NT2/D1 (cell line): Measurements from ENCODE around the gene SLC24A4.

Experiments
- DNase-seq: peaks from one replicate; pipeline ENCODE4 v3.0.0-alpha.2; 2011; ENCODE audit warnings: low read depth, low spot score
- H3K27me3 ChIP-seq: 2 replicates; pipeline ENCODE4 v1.6.0; 2011; ENCODE audit warnings: mild to moderate bottlenecking; ENCODE audit not compliant: insufficient read length, insufficient read depth
- H3K36me3 ChIP-seq: 2 replicates; pipeline ENCODE4 v1.6.1; 2011; ENCODE audit warnings: mild to moderate bottlenecking, low read length, mixed read lengths; ENCODE audit not compliant: insufficient read depth, insufficient read length
- H3K4me1 ChIP-seq: 2 replicates; pipeline ENCODE4 v1.5.1; 2011; ENCODE audit not compliant: insufficient read depth, insufficient read length
- H3K4me3 ChIP-seq: 2 replicates; pipeline ENCODE4 v1.5.1; 2011; ENCODE audit warnings: low read depth; ENCODE audit not compliant: insufficient read length
- H3K9ac ChIP-seq: 2 replicates; pipeline ENCODE4 v1.6.0; 2011; ENCODE audit warnings: low read depth; ENCODE audit not compliant: insufficient read length
- H3K9me3 ChIP-seq: 2 replicates; pipeline ENCODE4 v1.5.1; 2011; ENCODE audit warnings: mild to moderate bottlenecking, low read length; ENCODE audit not compliant: insufficient read depth
- SUZ12 ChIP-seq: IDR thresholded peaks from 2 replicates; pipeline ENCODE4 v1.6.1; 2011; ENCODE audit not compliant: insufficient read length, insufficient read depth; ENCODE audit errors: extremely low read depth
- YY1 ChIP-seq: IDR thresholded peaks from 2 replicates; pipeline ENCODE4 v1.6.1; 2011; ENCODE audit not compliant: insufficient read length, insufficient read depth
- ZNF274 ChIP-seq: IDR thresholded peaks from 2 replicates; pipeline ENCODE4 v1.6.1; 2011; ENCODE audit warnings: mild to moderate bottlenecking, low read depth, low read length

SLC24A4 gene

GRCh38 chr14:92437309-92437708 is 114.3 kb downstream of the SLC24A4 start:
- Histone ChIP-seq H3K9ac (no peak overlapping the region), H3K9me3 (no peaks in the 10 kb centered on the region), H3K4me1 (no peaks in the 10 kb centered on the region), H3K4me3 (no peak overlapping the region), H3K27me3 (no peaks in the 10 kb centered on the region), H3K36me3 (no peaks in the 10 kb centered on the region)
- TF ChIP-seq YY1: no peak
- TF ChIP-seq SUZ12: no peak
- no peak for TF ChIP-seq ZNF274
- no peak for DNase-seq

- H3K27me3 ChIP-seq: no peaks in the 10 kb centered on the region
These were observed 114.8 kb downstream of the SLC24A4 start for GRCh38 chr14:92437729-92438285.

GRCh38 chr14:92439537-92440344 is 116.8 kb downstream of the SLC24A4 start:
- Histone ChIP-seq H3K4me3 (no peak overlapping the region), H3K4me1 (no peaks in the 10 kb centered on the region), H3K36me3 (no peaks in the 10 kb centered on the region), H3K27me3 (no peaks in the 10 kb centered on the region), H3K9me3 (no peaks in the 10 kb centered on the region), H3K9ac (no peak overlapping the region)
- TF ChIP-seq YY1: no peak
- no peak for TF ChIP-seq SUZ12
- no peak for TF ChIP-seq ZNF274
- DNase-seq: no peak

More at GRCh38 chr14:92437729-92438285, 114.8 kb downstream of the SLC24A4 start:
- H3K4me3 ChIP-seq: no peak overlapping the region
- no peak for DNase-seq
- no peaks in the 10 kb centered on the region for H3K36me3 ChIP-seq
- no peaks in the 10 kb centered on the region for H3K4me1 ChIP-seq
- H3K9ac ChIP-seq: no peak overlapping the region
- TF ChIP-seq YY1 (no peak), SUZ12 (no peak), ZNF274 (no peak)
- no peaks in the 10 kb centered on the region for H3K9me3 ChIP-seq

GRCh38 chr14:92440345-92441003 is 117.5 kb downstream of the SLC24A4 start:
- Histone ChIP-seq H3K9me3 (peaks cover 7% of the 10 kb centered on the region), H3K4me1 (no peaks in the 10 kb centered on the region)
- DNase-seq: no peak

GRCh38 chr14:92441751-92442504 is 119.0 kb downstream of the SLC24A4 start:
- no peak for DNase-seq
- H3K9me3 ChIP-seq: peaks cover 12% of the 10 kb centered on the region
- TF ChIP-seq SUZ12: no peak
- no peak for TF ChIP-seq YY1
- TF ChIP-seq ZNF274: no peak
- H3K4me3 ChIP-seq: no peak overlapping the region
- no peaks in the 10 kb centered on the region for H3K4me1 ChIP-seq
- no peaks in the 10 kb centered on the region for H3K27me3 ChIP-seq
- no peaks in the 10 kb centered on the region for H3K36me3 ChIP-seq
- no peak overlapping the region for H3K9ac ChIP-seq

More at GRCh38 chr14:92440345-92441003, 117.5 kb downstream of the SLC24A4 start:
- TF ChIP-seq YY1 (no peak), ZNF274 (no peak), SUZ12 (no peak)
- Histone ChIP-seq H3K9ac (no peak overlapping the region), H3K36me3 (no peaks in the 10 kb centered on the region), H3K4me3 (no peak overlapping the region), H3K27me3 (no peaks in the 10 kb centered on the region)

GRCh38 chr14:92443167-92443566 is 120.2 kb downstream of the SLC24A4 start:
- Histone ChIP-seq H3K4me1 (no peaks in the 10 kb centered on the region), H3K9ac (no peak overlapping the region), H3K36me3 (no peaks in the 10 kb centered on the region), H3K27me3 (no peaks in the 10 kb centered on the region), H3K9me3 (peaks cover 12% of the 10 kb centered on the region), H3K4me3 (no peak overlapping the region)
- no peak for DNase-seq
- TF ChIP-seq YY1 (no peak), ZNF274 (no peak), SUZ12 (no peak)

- Histone ChIP-seq H3K36me3 (no peaks in the 10 kb centered on the region), H3K9ac (no peak overlapping the region), H3K4me3 (no peak overlapping the region), H3K4me1 (no peaks in the 10 kb centered on the region), H3K9me3 (peaks cover 12% of the 10 kb centered on the region), H3K27me3 (no peaks in the 10 kb centered on the region)
- TF ChIP-seq SUZ12: no peak
- no peak for TF ChIP-seq YY1
- TF ChIP-seq ZNF274: no peak
- DNase-seq: no peak
These were observed 120.8 kb downstream of the SLC24A4 start for GRCh38 chr14:92443741-92444140.
